Midbrain (tissue), 1 donor: ENCODE data around the gene ELOVL7.
"Not testable (repeated sequence)": the region's sequence is repeated elsewhere in the genome, so short reads cannot be mapped to it uniquely, and the experiment has no call there.

Experiments
- DNase-seq: peaks from one replicate; lab custom pipeline; 2025; lab: John Stamatoyannopoulos, UW

The ELOVL7 gene

DNA sequence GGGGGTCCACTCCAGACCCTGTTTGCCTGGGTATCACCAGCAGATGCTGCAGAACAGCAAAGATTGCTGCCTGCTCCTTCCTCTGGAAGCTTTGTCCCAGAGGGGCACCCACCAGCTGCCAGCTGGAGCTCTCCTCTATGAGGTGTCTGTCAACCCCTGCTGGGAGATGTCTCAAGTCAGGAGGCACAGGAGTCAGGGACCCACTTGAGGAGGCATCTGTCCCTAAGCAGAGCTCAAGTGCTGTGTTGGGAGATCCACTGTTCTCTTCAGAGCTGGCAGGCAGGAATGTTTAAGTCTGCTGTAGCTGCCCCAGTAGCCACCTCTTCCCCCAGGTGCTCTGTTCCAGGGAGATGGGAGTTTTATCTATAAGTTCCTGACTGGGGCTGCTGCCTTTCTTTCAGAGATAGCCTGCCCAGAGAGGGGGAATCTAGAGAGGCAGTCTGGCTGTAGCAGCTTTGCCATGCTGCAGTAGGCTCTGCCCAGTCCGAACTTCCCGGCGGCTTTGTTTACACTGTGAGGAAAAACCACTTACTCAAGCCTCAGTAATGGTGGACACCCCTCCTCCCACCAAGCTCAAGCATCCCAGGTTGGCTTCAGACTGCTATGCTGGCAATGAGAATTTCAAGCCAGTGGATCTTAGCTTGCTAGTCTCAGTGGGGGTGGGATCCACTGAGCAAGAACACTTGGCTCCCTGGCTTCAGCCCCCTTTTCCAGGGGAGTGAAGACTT, 128.7 kb downstream of the ELOVL7 start:
- not testable (repeated sequence) for DNase-seq

DNA sequence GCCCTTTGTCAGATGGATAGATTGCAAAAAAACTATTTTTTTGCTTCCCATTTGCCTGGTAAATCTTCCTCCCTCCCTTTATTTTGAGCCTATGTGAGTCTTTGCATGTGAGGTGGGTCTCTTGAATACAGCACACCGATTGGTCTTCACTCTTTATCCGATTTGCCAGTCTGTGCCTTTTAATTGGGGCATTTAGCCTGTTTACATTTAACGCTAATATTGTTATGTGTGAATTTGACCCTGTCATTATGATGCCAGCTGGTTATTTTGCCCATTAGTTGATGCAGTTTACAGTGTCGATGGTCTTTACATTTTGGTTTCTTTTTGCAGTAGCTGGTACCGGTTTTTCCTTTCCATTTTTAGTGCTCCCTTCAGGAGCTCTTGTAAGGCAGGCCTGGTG, 131.1 kb downstream of the ELOVL7 start:
- DNase-seq, result no peak

DNA sequence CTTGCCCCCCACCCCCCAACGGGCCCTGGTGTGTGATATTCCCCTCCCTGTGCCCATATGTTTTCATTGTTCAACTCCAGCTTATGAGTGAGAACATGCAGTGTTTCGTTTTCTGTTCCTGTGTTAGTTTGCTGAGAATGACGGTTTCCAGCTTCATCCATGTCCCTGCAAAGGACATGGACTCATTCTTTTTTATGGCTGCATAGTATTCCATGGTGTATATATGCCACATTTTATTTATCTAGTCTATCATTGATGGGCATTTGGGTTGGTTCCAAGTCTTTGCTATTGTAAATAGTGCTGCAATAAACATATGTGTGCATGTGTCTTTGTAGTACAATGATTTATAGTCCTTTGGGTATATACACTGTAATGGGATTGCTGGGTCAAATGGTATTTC, 132.2 kb downstream of the ELOVL7 start:
- not testable (repeated sequence) for DNase-seq

DNA sequence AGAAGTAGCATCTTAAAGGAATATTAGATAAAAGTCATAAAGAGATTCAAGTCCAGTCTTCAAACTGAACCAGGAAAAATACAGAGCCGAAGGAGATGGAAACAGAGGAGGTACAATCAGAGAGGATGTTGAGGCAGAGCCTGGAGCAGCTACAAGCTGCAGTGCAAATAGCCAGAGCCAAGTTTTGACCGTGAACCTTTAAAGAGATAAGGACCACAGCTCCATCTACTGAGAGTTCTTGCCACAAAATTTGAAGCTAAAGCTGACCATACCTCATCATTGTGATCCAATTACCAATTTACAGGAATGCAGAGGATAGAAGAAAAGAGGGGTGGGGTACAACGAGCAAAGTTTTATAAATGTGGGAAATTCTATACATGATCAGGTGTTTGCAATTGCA, 133.7 kb downstream of the ELOVL7 start:
- no peak for DNase-seq

DNA sequence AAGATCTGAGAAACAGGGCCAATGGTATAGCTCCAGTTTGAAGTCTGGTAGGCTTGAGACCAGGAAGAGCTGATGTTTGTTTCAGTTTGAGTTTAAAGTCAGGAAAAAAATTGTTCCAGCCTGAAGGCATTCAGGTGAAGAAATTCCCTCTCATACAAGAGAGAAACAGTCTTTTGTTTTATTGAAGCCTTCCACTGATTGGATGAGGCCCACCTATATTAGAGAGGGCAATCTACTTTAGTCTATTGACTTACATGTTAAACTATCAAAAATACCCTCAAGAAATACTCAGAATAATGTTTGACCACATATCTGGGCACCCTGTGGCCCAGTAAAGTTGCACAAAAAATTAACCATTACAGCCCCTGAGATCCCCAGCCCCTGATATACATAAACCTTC, 138.9 kb downstream of the ELOVL7 start:
- no peak for DNase-seq

DNA sequence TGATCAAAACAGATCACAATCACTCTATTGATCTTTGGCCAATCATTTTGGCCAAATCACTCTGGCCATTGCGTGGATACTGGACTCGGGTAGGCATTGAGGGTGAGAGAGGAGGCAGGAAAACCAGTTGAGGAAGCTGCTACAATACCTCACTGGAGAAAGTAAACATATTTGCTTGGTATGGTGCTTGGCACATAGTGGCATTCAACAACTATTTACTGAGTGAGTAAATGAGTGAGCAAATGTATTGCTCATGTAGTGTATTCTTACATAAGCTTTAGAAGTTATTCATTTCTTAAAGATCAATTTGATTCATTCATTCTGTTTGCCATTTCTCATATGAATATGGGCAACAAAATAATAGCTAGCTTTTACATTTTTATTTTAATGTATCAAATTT, 140.1 kb downstream of the ELOVL7 start:
- DNase-seq, result no peak
